HL-60 (cell line): Measurements from ENCODE around the gene NALCN.

Experiments used
- CTCF ChIP-seq: IDR thresholded peaks from one replicate; pipeline ENCODE4 v1.5.1; 2011; ENCODE audit warnings: low read length, control low read depth, inconsistent platforms; ENCODE audit not compliant: insufficient read depth
- GABPA ChIP-seq: IDR thresholded peaks from 2 replicates; pipeline ENCODE4 v1.6.1; 2012; ENCODE audit warnings: low read depth
- POLR2AphosphoS5 ChIP-seq: IDR thresholded peaks from 2 replicates; pipeline ENCODE4 v1.6.1; 2012; ENCODE audit warnings: low read depth
- REST ChIP-seq: IDR thresholded peaks from 2 replicates; pipeline ENCODE4 v1.6.1; 2012; ENCODE audit warnings: low read depth; ENCODE audit not compliant: insufficient replicate concordance

GRCh38 chr13:101116826-101117225 lies 299.5 kb downstream of the NALCN start:
- TF ChIP-seq CTCF (no peak), REST (no peak), POLR2AphosphoS5 (no peak), GABPA (no peak)
